Upper lobe of left lung (tissue), 6 donors: Measurements from ENCODE around the gene TAF8. TPM values are rescaled to one million over a fixed set of nuclear protein-coding genes. Genes with fewer than 3 reads are reported as not detected.

Source experiments
- ATAC-seq, 2 donors: fragments of 200-7000 bp; cut with Tn5 transposase; one replicate each; pipeline ENCODE4 v1.9.1; 2022; ENCODE audit warnings: mild to moderate bottlenecking in 2 of 2, moderate library complexity in 2 of 2; ENCODE audit not compliant: low FRiP score in 2 of 2
- DNase-seq, 2 donors: peaks; one replicate each; pipeline ENCODE4 v3.0.0-alpha.2; 2019 to 2020
- H3K27ac ChIP-seq, 4 donors: fragments of 200-600 bp; sonication (generic); one replicate each; pipeline ENCODE4 v1.5.1; 2016 to 2019
- H3K27me3 ChIP-seq, 4 donors: fragments of 200-600 bp; sonication (generic); one replicate each; pipeline ENCODE4 v1.5.1; 2017 to 2019
- H3K36me3 ChIP-seq, 4 donors: fragments of 200-600 bp; sonication (generic); one replicate each; pipeline ENCODE4 v1.5.1; 2016 to 2019
- H3K4me1 ChIP-seq, 4 donors: fragments of 200-600 bp; sonication (generic); one replicate each; pipeline ENCODE4 v1.5.1; 2018 to 2019
- H3K4me3 ChIP-seq, 4 donors: fragments of 200-600 bp; sonication (generic); one replicate each; pipeline ENCODE4 v1.5.1; 2017 to 2019; ENCODE audit warnings: mild to moderate bottlenecking in 2 of 4, moderate library complexity in 1 of 4
- H3K9me3 ChIP-seq, 4 donors: fragments of 200-600 bp; sonication (generic); one replicate each; pipeline ENCODE4 v1.5.1; 2018 to 2019
- EP300 ChIP-seq, 4 donors: sonication (generic); formaldehyde crosslinking; IDR thresholded peaks; one replicate each; pipeline ENCODE4 v1.5.1; 2017; ENCODE audit warnings: antibody characterized with exemption in 4 of 4, control low read depth in 2 of 4
- POLR2A ChIP-seq, 4 donors: fragments of 450-650 bp; IDR thresholded peaks; one replicate each; pipeline ENCODE4 v1.5.1; 2016 to 2017; ENCODE audit warnings: antibody characterized with exemption in 4 of 4, mild to moderate bottlenecking in 2 of 4
- POLR2AphosphoS5 ChIP-seq, 2 donors: sonication (generic); formaldehyde crosslinking; IDR thresholded peaks; one replicate each; pipeline ENCODE4 v1.5.1; 2017; ENCODE audit warnings: antibody characterized with exemption in 2 of 2
- WGBS, 2 donors: methylation state at CpG; one replicate each; pipeline ENCODE4 v1.1.5; 2017 to 2018; 5-methylcytosine and 5-hydroxymethylcytosine counted together
- total RNA-seq, 6 donors: library from RNA; depleted of rRNA in 4 of 6; stranded (reverse); fragments of >200 nt in 4 of 6; gene quantifications; one replicate each; pipeline versions ENCODE4 v1.1.0 to v1.2.1, GENCODE V29; 2016 to 2021
- TF ChIP-seq, protein P1 (sequence below), 6 experiments: fragments of 450-650 bp in 4 of 6; fragments of 200-600 bp in 2 of 6; sonication (generic) in 2 of 6; IDR thresholded peaks; one replicate each; pipeline ENCODE4 v1.5.1; 2016 to 2019; ENCODE audit warnings: antibody characterized with exemption in 6 of 6
- donor health status: DM: no; HTN: no; CAD: no; lungs with moderate emphysema.
- donor health status: DM: no; HTN: yes; CAD: no; lungs with severe emphysema.

The TAF8 gene
- total RNA-seq, 6 donors from 2014 or later, result 23.0 to 67.1 (median 34.4) TPM

- H3K4me1 ChIP-seq, result peaks cover 38 to 62% (median 49%) of the 10 kb centered on the region in 4 donors
- no peaks in the 10 kb centered on the region for H3K27me3 ChIP-seq
- H3K36me3 ChIP-seq, result peaks cover 0 to 6% (median 0%) of the 10 kb centered on the region in 4 donors
- no peak for DNase-seq
- no peak overlapping the region for H3K4me3 ChIP-seq
- TF ChIP-seq EP300 (IDR thresholded peaks at IDR 0.05) (no peak), POLR2A (IDR thresholded peaks at IDR 0.05) (no peak), POLR2AphosphoS5 (IDR thresholded peaks at IDR 0.05) (no peak)
- TF ChIP-seq, protein P1, sequence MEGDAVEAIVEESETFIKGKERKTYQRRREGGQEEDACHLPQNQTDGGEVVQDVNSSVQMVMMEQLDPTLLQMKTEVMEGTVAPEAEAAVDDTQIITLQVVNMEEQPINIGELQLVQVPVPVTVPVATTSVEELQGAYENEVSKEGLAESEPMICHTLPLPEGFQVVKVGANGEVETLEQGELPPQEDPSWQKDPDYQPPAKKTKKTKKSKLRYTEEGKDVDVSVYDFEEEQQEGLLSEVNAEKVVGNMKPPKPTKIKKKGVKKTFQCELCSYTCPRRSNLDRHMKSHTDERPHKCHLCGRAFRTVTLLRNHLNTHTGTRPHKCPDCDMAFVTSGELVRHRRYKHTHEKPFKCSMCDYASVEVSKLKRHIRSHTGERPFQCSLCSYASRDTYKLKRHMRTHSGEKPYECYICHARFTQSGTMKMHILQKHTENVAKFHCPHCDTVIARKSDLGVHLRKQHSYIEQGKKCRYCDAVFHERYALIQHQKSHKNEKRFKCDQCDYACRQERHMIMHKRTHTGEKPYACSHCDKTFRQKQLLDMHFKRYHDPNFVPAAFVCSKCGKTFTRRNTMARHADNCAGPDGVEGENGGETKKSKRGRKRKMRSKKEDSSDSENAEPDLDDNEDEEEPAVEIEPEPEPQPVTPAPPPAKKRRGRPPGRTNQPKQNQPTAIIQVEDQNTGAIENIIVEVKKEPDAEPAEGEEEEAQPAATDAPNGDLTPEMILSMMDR (IDR thresholded peaks at IDR 0.05), result no peak
- ATAC-seq, result no peak
- 98 to 100% methylated on average over 3 of the region's 3 CpGs for WGBS, 2 donors
- no peak overlapping the region for H3K27ac ChIP-seq
- no peaks in the 10 kb centered on the region for H3K9me3 ChIP-seq
Observed at GRCh38 chr6:42038163-42038562, 12.2 kb upstream of the TAF8 start.

- WGBS, 2 donors, result 71 to 81% methylated on average over 2 of the region's 2 CpGs
Observed at GRCh38 chr6:42038811-42039408, 11.4 kb upstream of the TAF8 start.

GRCh38 chr6:42040856-42041480, 9.4 kb upstream of the TAF8 start:
- H3K4me3 ChIP-seq, result peak overlapping the region in 1 of 4 donors; percentile 4
- TF ChIP-seq EP300 (IDR thresholded peaks at IDR 0.05) (no peak), POLR2AphosphoS5 (IDR thresholded peaks at IDR 0.05) (no peak), POLR2A (IDR thresholded peaks at IDR 0.05) (no peak)
- TF ChIP-seq, protein P1 (IDR thresholded peaks at IDR 0.05), result no peak
- H3K9me3 ChIP-seq, result no peaks in the 10 kb centered on the region
- no peaks in the 10 kb centered on the region for H3K27me3 ChIP-seq
- 60 to 69% methylated on average over 3 of the region's 3 CpGs for WGBS, 2 donors
- peak overlapping the region; percentile 20 to 82 (median 69) for H3K27ac ChIP-seq
- peaks cover 0 to 12% (median 3%) of the 10 kb centered on the region in 4 donors for H3K36me3 ChIP-seq
- H3K4me1 ChIP-seq, result peaks cover 61 to 83% (median 71%) of the 10 kb centered on the region in 4 donors
- DNase-seq, result no peak
- no peak for ATAC-seq

More at GRCh38 chr6:42038811-42039408, 11.4 kb upstream of the TAF8 start:
- Histone ChIP-seq H3K36me3 (peaks cover 0 to 12% (median 3%) of the 10 kb centered on the region in 4 donors), H3K9me3 (no peaks in the 10 kb centered on the region), H3K4me1 (peaks cover 46 to 70% (median 57%) of the 10 kb centered on the region in 4 donors), H3K27me3 (no peaks in the 10 kb centered on the region), H3K4me3 (no peak overlapping the region), H3K27ac (peak overlapping the region in 2 of 4 donors; percentile 16 to 42)
- TF ChIP-seq, protein P1 (IDR thresholded peaks at IDR 0.05), result no peak
- no peak for TF ChIP-seq EP300 (IDR thresholded peaks at IDR 0.05)
- TF ChIP-seq POLR2AphosphoS5 (IDR thresholded peaks at IDR 0.05), result no peak
- no peak for TF ChIP-seq POLR2A (IDR thresholded peaks at IDR 0.05)
- ATAC-seq (no peak), DNase-seq (no peak)

DNA sequence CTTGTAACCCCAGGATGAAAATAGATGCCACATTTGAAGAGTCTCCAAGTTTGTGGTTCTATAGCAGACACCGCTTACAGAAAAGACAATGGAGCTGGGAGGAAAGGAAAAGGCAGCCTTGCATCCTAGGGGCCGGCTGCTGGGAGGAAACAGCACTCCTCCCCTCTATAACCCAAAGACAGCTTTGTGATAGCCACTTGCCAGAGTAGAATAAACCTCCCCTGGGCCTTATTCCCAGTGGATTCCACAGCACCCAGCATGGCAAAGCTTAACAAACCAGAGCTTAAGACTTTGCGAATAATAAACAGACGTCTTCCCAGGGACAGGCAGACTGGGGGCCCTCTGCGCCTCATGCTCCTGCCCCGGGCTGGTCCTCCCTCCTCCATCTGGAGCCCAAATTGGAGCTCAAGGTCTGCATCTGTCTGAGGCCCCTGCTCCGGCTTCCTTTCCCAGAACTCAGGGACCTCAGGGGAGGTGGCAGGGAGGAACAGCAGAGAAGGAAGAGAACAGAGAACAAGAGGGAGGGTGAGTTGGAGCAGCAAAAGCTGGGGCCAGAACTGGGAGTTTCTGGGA, 8.8 kb upstream of the TAF8 start:
- Histone ChIP-seq H3K27me3 (no peaks in the 10 kb centered on the region), H3K9me3 (no peaks in the 10 kb centered on the region), H3K4me1 (peaks cover 67 to 89% (median 77%) of the 10 kb centered on the region in 4 donors), H3K27ac (peak overlapping the region; percentile 20 to 82 (median 69)), H3K4me3 (peak overlapping the region in 1 of 4 donors; percentile 4), H3K36me3 (peaks cover 0 to 12% (median 3%) of the 10 kb centered on the region in 4 donors)
- DNase-seq (no peak), ATAC-seq (no peak)
- TF ChIP-seq, protein P1 (IDR thresholded peaks at IDR 0.05), result no peak
- TF ChIP-seq POLR2AphosphoS5 (IDR thresholded peaks at IDR 0.05) (no peak), EP300 (IDR thresholded peaks at IDR 0.05) (no peak)
- 45 to 59% methylated on average over 6 to 7 of the region's 7 CpGs for WGBS, 2 donors
